Measurements from ENCODE around the gene GALNT16.

The GALNT16 gene

GRCh38 chr14:69331206-69331605 is 71.2 kb downstream of the GALNT16 start:
- no peaks in the 10 kb centered on the region for H3K9me3 ChIP-seq (ENCODE audit: control insufficient read depth, insufficient read depth, low read length)
- no peaks in the 10 kb centered on the region for H3F3A ChIP-seq (ENCODE audit: control insufficient read depth, insufficient read depth)
- H3K27me3 ChIP-seq (ENCODE audit: control insufficient read depth, low read length), result peaks cover 9% of the 10 kb centered on the region
- no peak overlapping the region for H3K4me3 ChIP-seq (ENCODE audit: low read length)
- H3K27ac ChIP-seq (ENCODE audit: low read depth, low read length), result no peak overlapping the region
- no peaks in the 10 kb centered on the region for H3K79me2 ChIP-seq (ENCODE audit: control insufficient read depth, low read length)
- no peaks in the 10 kb centered on the region for H3K36me3 ChIP-seq (ENCODE audit: control insufficient read depth, low read length)
- no peak overlapping the region for H3K4me2 ChIP-seq (ENCODE audit: low read length)
- H3K9me2 ChIP-seq (replicated peaks; ENCODE audit: control insufficient read depth, low read length), result no peaks in the 10 kb centered on the region
- TF ChIP-seq EZH2phosphoT487 (IDR thresholded peaks at IDR 0.05; ENCODE audit: borderline replicate concordance, low read length), result no peak
- TF ChIP-seq CTCF (IDR thresholded peaks at IDR 0.05; ENCODE audit: low read depth, low read length, poor library complexity, severe bottlenecking), result no peak
- no peaks in the 10 kb centered on the region for H4K20me1 ChIP-seq (ENCODE audit: control insufficient read depth, insufficient read depth, low read depth, low read length)
- no peaks in the 10 kb centered on the region for H3K4me1 ChIP-seq (ENCODE audit: control insufficient read depth, low read length)

- Histone ChIP-seq H3K79me2 (ENCODE audit: control insufficient read depth, low read length) (no peaks in the 10 kb centered on the region), H4K20me1 (ENCODE audit: control insufficient read depth, insufficient read depth, low read depth, low read length) (no peaks in the 10 kb centered on the region), H3K9me2 (replicated peaks; ENCODE audit: control insufficient read depth, low read length) (no peaks in the 10 kb centered on the region), H3K4me3 (ENCODE audit: low read length) (no peak overlapping the region), H3K4me1 (ENCODE audit: control insufficient read depth, low read length) (no peaks in the 10 kb centered on the region), H3K4me2 (ENCODE audit: low read length) (no peak overlapping the region), H3K27ac (ENCODE audit: low read depth, low read length) (no peak overlapping the region), H3K36me3 (ENCODE audit: control insufficient read depth, low read length) (no peaks in the 10 kb centered on the region), H3F3A (ENCODE audit: control insufficient read depth, insufficient read depth) (no peaks in the 10 kb centered on the region), H3K27me3 (ENCODE audit: control insufficient read depth, low read length) (peaks cover 18% of the 10 kb centered on the region), H3K9me3 (ENCODE audit: control insufficient read depth, insufficient read depth, low read length) (no peaks in the 10 kb centered on the region)
- TF ChIP-seq CTCF (IDR thresholded peaks at IDR 0.05; ENCODE audit: low read depth, low read length, poor library complexity, severe bottlenecking) (no peak), EZH2phosphoT487 (IDR thresholded peaks at IDR 0.05; ENCODE audit: borderline replicate concordance, low read length) (no peak)
Measured at GRCh38 chr14:69332782-69333395, 72.9 kb downstream of the GALNT16 start.

GRCh38 chr14:69333791-69334337 is 73.9 kb downstream of the GALNT16 start:
- no peak overlapping the region for H3K27ac ChIP-seq (ENCODE audit: low read depth, low read length)
- H3K4me3 ChIP-seq (ENCODE audit: low read length), result no peak overlapping the region
- H4K20me1 ChIP-seq (ENCODE audit: control insufficient read depth, insufficient read depth, low read depth, low read length), result no peaks in the 10 kb centered on the region
- H3K79me2 ChIP-seq (ENCODE audit: control insufficient read depth, low read length), result no peaks in the 10 kb centered on the region
- no peaks in the 10 kb centered on the region for H3K9me3 ChIP-seq (ENCODE audit: control insufficient read depth, insufficient read depth, low read length)
- H3K36me3 ChIP-seq (ENCODE audit: control insufficient read depth, low read length), result no peaks in the 10 kb centered on the region
- no peaks in the 10 kb centered on the region for H3K9me2 ChIP-seq (replicated peaks; ENCODE audit: control insufficient read depth, low read length)
- H3K4me1 ChIP-seq (ENCODE audit: control insufficient read depth, low read length), result no peaks in the 10 kb centered on the region
- H3K27me3 ChIP-seq (ENCODE audit: control insufficient read depth, low read length), result peaks cover 21% of the 10 kb centered on the region
- H3F3A ChIP-seq (ENCODE audit: control insufficient read depth, insufficient read depth), result no peaks in the 10 kb centered on the region
- TF ChIP-seq CTCF (IDR thresholded peaks at IDR 0.05; ENCODE audit: low read depth, low read length, poor library complexity, severe bottlenecking) (no peak), EZH2phosphoT487 (IDR thresholded peaks at IDR 0.05; ENCODE audit: borderline replicate concordance, low read length) (no peak)
- H3K4me2 ChIP-seq (ENCODE audit: low read length), result no peak overlapping the region

Data from DOHH2 (cell line).